Parathyroid adenoma (tissue), 2 donors: ENCODE results near the gene TREML2.

Experiments used
- H2AFZ ChIP-seq: fragments of 300-600 bp; sonication (generic); one replicate; pipeline ENCODE4 v1.7.0; 2017; ENCODE audit warnings: antibody characterized with exemption, mild to moderate bottlenecking
- H3K27ac ChIP-seq: fragments of 300-600 bp; sonication (generic); one replicate; pipeline ENCODE4 v1.7.0; 2017
- H3K27me3 ChIP-seq: fragments of 300-600 bp; sonication (generic); one replicate; pipeline ENCODE4 v1.7.0; 2017; ENCODE audit warnings: low read length; ENCODE audit not compliant: control insufficient read depth, insufficient read depth
- H3K36me3 ChIP-seq: fragments of 300-600 bp; sonication (generic); one replicate; pipeline ENCODE4 v1.7.0; 2017; ENCODE audit warnings: low read length; ENCODE audit not compliant: control insufficient read depth, insufficient read depth
- H3K4me1 ChIP-seq: fragments of 300-600 bp; sonication (generic); one replicate; pipeline ENCODE4 v1.7.0; 2017; ENCODE audit warnings: control low read depth
- H3K4me2 ChIP-seq: fragments of 300-600 bp; sonication (generic); one replicate; pipeline ENCODE4 v1.7.0; 2017; ENCODE audit warnings: low read length
- H3K4me3 ChIP-seq: fragments of 300-600 bp; sonication (generic); one replicate; pipeline ENCODE4 v1.7.0; 2017; ENCODE audit warnings: low read depth, low read length
- H3K79me2 ChIP-seq: fragments of 300-600 bp; sonication (generic); one replicate; pipeline ENCODE4 v1.7.0; 2017; ENCODE audit warnings: control low read depth
- H3K9ac ChIP-seq: fragments of 300-600 bp; sonication (generic); one replicate; pipeline ENCODE4 v1.7.0; 2017; ENCODE audit warnings: mild to moderate bottlenecking
- H3K9me3 ChIP-seq: fragments of 300-600 bp; sonication (generic); one replicate; pipeline ENCODE4 v1.7.0; 2017; ENCODE audit warnings: low read length; ENCODE audit not compliant: control insufficient read depth
- TF ChIP-seq, protein P1 (sequence below): fragments of 300-600 bp; sonication (generic); IDR thresholded peaks from one replicate; pipeline ENCODE4 v1.7.0; 2017; ENCODE audit warnings: antibody characterized with exemption, mild to moderate bottlenecking
- donor health status: primary hyperparathyroidism.

Gene TREML2

GRCh38 chr6:41176189-41176588 is 24.8 kb downstream of the TREML2 start:
- Histone ChIP-seq H3K36me3 (no peaks in the 10 kb centered on the region), H3K9me3 (no peaks in the 10 kb centered on the region), H2AFZ (no peak overlapping the region), H3K79me2 (no peaks in the 10 kb centered on the region), H3K4me1 (no peaks in the 10 kb centered on the region), H3K27me3 (no peaks in the 10 kb centered on the region), H3K27ac (no peak overlapping the region), H3K4me2 (no peak overlapping the region), H3K9ac (no peak overlapping the region), H3K4me3 (no peak overlapping the region)
- TF ChIP-seq, protein P1, sequence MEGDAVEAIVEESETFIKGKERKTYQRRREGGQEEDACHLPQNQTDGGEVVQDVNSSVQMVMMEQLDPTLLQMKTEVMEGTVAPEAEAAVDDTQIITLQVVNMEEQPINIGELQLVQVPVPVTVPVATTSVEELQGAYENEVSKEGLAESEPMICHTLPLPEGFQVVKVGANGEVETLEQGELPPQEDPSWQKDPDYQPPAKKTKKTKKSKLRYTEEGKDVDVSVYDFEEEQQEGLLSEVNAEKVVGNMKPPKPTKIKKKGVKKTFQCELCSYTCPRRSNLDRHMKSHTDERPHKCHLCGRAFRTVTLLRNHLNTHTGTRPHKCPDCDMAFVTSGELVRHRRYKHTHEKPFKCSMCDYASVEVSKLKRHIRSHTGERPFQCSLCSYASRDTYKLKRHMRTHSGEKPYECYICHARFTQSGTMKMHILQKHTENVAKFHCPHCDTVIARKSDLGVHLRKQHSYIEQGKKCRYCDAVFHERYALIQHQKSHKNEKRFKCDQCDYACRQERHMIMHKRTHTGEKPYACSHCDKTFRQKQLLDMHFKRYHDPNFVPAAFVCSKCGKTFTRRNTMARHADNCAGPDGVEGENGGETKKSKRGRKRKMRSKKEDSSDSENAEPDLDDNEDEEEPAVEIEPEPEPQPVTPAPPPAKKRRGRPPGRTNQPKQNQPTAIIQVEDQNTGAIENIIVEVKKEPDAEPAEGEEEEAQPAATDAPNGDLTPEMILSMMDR = no peak

DNA sequence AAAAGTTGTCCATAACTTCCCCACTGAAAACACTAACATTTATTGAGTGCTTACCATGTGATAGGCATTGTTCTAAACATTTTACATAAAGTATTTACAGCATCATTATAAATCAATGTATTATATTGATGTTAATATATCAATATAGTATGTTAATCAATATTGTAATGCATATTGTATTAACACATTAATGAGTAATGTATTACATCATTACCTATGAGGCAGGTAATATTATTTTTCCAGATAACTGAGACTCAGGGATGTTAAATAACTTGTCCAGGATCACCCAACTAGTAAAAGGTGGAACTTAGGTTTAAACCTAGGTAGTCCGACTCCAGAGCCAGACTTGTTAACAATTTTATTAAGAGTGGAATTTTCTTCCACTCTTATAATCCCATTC is 25.9 kb downstream of the TREML2 start:
- Histone ChIP-seq H3K4me3 (no peak overlapping the region), H3K4me2 (no peak overlapping the region), H3K27ac (no peak overlapping the region), H3K79me2 (no peaks in the 10 kb centered on the region), H3K36me3 (no peaks in the 10 kb centered on the region), H3K9ac (no peak overlapping the region), H3K27me3 (no peaks in the 10 kb centered on the region), H3K9me3 (no peaks in the 10 kb centered on the region), H3K4me1 (no peaks in the 10 kb centered on the region), H2AFZ (no peak overlapping the region)
- TF ChIP-seq, protein P1 = no peak

DNA sequence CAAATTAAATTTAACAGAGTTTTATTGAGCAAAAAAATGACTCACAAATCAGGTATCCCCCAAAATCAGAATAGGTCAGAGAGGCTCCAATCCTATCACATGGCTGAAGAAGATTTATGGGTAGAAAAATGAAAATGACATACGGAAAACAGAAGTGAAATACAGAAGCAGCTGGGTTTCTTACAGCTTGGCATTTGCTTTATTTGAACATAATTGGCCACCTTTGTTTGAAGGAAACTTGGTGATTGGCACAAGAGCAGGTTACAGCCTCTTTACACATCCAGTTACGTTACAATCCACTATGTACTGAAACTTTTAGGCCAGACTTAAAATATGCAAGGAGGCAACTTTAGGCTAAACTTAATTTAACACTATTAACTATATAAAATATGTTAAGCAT is 26.3 kb downstream of the TREML2 start:
- Histone ChIP-seq H3K79me2 (no peaks in the 10 kb centered on the region), H3K4me2 (no peak overlapping the region), H3K4me1 (no peaks in the 10 kb centered on the region), H3K9ac (no peak overlapping the region), H3K4me3 (no peak overlapping the region), H3K36me3 (no peaks in the 10 kb centered on the region), H3K27me3 (no peaks in the 10 kb centered on the region), H3K27ac (no peak overlapping the region), H2AFZ (no peak overlapping the region), H3K9me3 (no peaks in the 10 kb centered on the region)
- TF ChIP-seq, protein P1 = no peak

DNA sequence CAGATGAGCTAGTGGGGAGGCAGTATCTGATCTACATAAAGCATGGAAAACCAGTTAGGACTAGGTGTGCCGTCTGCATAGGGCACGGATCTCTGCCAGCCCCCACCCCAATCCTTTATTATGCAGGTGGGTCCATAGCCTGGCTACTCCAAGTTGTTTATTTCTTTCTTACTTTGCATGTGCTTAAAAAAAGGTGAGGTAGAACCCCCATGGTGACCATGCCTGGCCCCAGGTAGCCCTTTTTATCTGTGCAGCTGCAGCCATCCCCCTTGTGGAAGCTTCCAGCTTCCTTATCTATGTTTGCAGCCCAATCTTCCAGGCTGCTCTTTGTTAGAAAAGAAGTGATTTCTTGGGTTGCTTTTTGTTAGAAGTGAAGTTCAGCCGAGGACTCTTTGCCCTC is 29.0 kb downstream of the TREML2 start:
- Histone ChIP-seq H3K79me2 (no peaks in the 10 kb centered on the region), H3K36me3 (no peaks in the 10 kb centered on the region), H3K4me1 (no peaks in the 10 kb centered on the region), H3K4me2 (no peak overlapping the region), H2AFZ (no peak overlapping the region), H3K4me3 (no peak overlapping the region), H3K9ac (no peak overlapping the region), H3K9me3 (no peaks in the 10 kb centered on the region), H3K27ac (no peak overlapping the region), H3K27me3 (no peaks in the 10 kb centered on the region)
- TF ChIP-seq, protein P1 = no peak

DNA sequence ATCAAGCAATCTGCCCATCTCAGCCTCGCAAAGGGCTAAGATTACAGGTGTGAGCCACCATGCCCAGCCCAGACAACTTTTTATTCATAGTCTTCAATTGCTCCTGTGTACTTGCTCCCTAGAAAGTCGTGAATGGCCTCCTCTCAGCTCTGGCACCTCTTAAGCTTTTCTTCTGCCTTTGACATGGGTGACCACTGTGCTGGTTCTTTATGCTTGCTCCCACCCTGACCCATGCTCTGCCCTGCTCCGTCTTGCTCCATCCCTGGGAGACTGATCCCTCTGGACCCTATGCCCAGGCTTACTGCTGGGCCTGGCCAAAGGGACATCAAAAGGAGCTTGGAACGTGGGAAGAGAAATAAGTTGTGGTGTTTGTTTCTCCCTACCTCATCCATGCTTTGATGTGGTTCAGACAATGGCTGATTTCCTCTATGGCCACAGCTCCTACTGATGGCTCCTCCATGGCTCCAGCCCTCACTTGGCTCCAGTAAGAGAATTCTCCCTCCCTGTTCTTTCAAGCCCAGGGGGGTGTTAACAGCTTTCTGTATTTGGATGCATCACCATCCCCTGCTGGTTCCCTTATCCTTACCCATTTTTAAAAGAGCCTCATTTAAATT is 30.3 kb downstream of the TREML2 start:
- Histone ChIP-seq H3K4me2 (no peak overlapping the region), H3K9ac (no peak overlapping the region), H3K79me2 (no peaks in the 10 kb centered on the region), H3K4me3 (no peak overlapping the region), H2AFZ (no peak overlapping the region), H3K4me1 (no peaks in the 10 kb centered on the region), H3K27me3 (no peaks in the 10 kb centered on the region), H3K36me3 (no peaks in the 10 kb centered on the region), H3K9me3 (no peaks in the 10 kb centered on the region), H3K27ac (no peak overlapping the region)
- TF ChIP-seq, protein P1 = no peak
